Right cardiac atrium (tissue), 5 donors: Measurements from ENCODE around the gene DCXR. TPM values are rescaled to one million over a fixed set of nuclear protein-coding genes. Genes with fewer than 3 reads are reported as not detected.
A peak's percentile ranks its signal among the peaks of the same experiment; 100 is the strongest.

ENCODE experiments used
- ATAC-seq, 2 donors: fragments of 200-7000 bp; cut with Tn5 transposase; one replicate each; pipeline versions ENCODE4 v1.8.0 to v1.9.1; 2020; ENCODE audit warnings: moderate library complexity in 2 of 2, mild to moderate bottlenecking in 1 of 2
- DNase-seq, 3 donors: peaks; one replicate each; pipeline ENCODE4 v3.0.0-alpha.2; 2020
- H3K27ac ChIP-seq: one replicate; pipeline ENCODE4 v1.5.1; 2013; ENCODE audit warnings: mild to moderate bottlenecking, low read length, control low read depth, moderate library complexity
- H3K27me3 ChIP-seq: one replicate; pipeline ENCODE4 v1.6.1; 2013; ENCODE audit not compliant: control insufficient read depth, insufficient read depth
- H3K4me1 ChIP-seq: one replicate; pipeline ENCODE4 v1.6.1; 2013; ENCODE audit warnings: low read length; ENCODE audit not compliant: control insufficient read depth, insufficient read depth
- H3K4me3 ChIP-seq: one replicate; pipeline ENCODE4 v1.5.1; 2013; ENCODE audit warnings: low read length, control low read depth
- H3K9me3 ChIP-seq: one replicate; pipeline ENCODE4 v1.6.1; 2013; ENCODE audit warnings: low read length; ENCODE audit not compliant: control insufficient read depth
- WGBS: extraction: QIAGEN DNeasy Blood & Tissue Kit; methylation state at CpG from one replicate; pipeline ENCODE4 v1.1.7; 2013; 5-methylcytosine and 5-hydroxymethylcytosine counted together
- intact Hi-C, 4 donors: fragments of 100-400 bp; cut with DNase I; formaldehyde crosslinking; loops; one replicate each; pipeline versions ENCODE4 v1.11.0 to v1.14.0; 2022 to 2023
- polyA plus RNA-seq: library from polyadenylated mRNA; stranded (reverse); fragments of 200-250 nt; gene quantifications from one replicate; pipeline ENCODE4 v1.2.3, GENCODE V29; 2013
- total RNA-seq, 4 donors: library from RNA; stranded (reverse); fragmentation: NEBNext Ultra II Directional; extraction: Animal tissue kit (Norgen Biotek cat#: 25700); gene quantifications; one replicate each; pipeline ENCODE4 v1.2.1, GENCODE V29; 2021
- donor health status: healthy with polysubstance abuse.
- donor health status: DM: no; HTN: yes; CAD: no.
- donor health status: DM: no; HTN: no; CAD: no.
- donor health status: DM: no; HTN: yes; CAD: no; lungs with severe emphysema.
- donor health status: DM: yes; HTN: yes; CAD: no.

Gene DCXR
- total and polyA plus RNA-seq, 5 donors = 127 to 196 (median 174) TPM

DNA sequence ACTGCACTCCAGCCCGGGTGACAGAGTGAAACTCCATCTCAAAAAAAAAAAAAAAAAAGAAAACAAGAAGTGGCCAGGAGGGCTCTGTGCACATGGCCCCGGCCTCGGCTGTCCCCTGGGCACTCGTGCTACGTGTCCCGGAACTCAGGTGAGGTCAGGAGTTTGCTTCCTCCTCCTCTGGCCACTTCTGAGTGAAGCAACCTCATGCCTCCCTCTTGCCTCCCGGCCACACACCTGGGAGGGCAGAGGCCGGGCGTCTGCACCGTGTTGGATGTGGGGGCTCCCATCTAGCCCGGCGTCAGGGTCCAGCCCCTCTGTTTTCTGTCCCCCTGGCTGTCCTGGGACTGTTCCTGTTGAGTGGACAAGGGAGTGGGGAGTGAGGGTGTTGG lies 37.9 kb downstream of the DCXR start:
- no peak overlapping the region for H3K4me3 ChIP-seq
- ATAC-seq (no peak), DNase-seq (no peak)
- H3K27me3 ChIP-seq = no peaks in the 10 kb centered on the region
- no peaks in the 10 kb centered on the region for H3K4me1 ChIP-seq
- no peaks in the 10 kb centered on the region for H3K9me3 ChIP-seq
- intact Hi-C loops = no loop called here
- 88% methylated on average over 12 of the region's 12 CpGs for whole genome bisulfite sequencing
- H3K27ac ChIP-seq = no peak overlapping the region

- Histone ChIP-seq H3K27ac (no peak overlapping the region), H3K4me1 (no peaks in the 10 kb centered on the region), H3K27me3 (no peaks in the 10 kb centered on the region), H3K4me3 (no peak overlapping the region), H3K9me3 (no peaks in the 10 kb centered on the region)
- DNase-seq (peak in 2 of 3 donors; percentile 24 to 40), ATAC-seq (no peak)
- WGBS = 89% methylated on average over 14 of the region's 14 CpGs
- intact Hi-C loops = no loop called here
These were observed 38.6 kb downstream of the DCXR start for GRCh38 chr17:81998691-81999438.

DNA sequence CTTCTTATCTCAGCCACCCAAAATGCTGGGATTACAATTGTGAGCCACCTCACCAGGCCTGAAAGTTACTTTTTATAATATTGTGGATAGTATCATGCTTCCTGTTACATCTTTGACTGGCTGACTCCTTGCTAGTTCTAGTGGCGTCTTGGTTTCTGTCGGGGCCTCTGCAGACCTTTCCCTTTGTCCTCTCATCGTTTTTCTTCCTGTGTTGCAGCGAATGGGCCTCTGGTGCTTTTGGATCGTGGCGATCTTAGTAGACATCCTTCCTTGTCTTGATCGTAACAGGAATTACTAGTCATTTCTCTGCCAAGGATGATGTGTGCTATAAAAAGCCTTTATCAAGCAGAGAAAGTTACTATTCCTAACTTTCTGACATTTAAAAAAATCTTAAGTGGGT lies 39.3 kb downstream of the DCXR start:
- intact Hi-C loops = no loop called here
- no peak for ATAC-seq
- no peak overlapping the region for H3K4me3 ChIP-seq
- 67% methylated on average over 7 of the region's 7 CpGs for WGBS
- H3K9me3 ChIP-seq = no peaks in the 10 kb centered on the region
- DNase-seq = peak in 1 of 3 donors; percentile 3
- no peaks in the 10 kb centered on the region for H3K4me1 ChIP-seq
- H3K27ac ChIP-seq = no peak overlapping the region
- H3K27me3 ChIP-seq = no peaks in the 10 kb centered on the region

DNA sequence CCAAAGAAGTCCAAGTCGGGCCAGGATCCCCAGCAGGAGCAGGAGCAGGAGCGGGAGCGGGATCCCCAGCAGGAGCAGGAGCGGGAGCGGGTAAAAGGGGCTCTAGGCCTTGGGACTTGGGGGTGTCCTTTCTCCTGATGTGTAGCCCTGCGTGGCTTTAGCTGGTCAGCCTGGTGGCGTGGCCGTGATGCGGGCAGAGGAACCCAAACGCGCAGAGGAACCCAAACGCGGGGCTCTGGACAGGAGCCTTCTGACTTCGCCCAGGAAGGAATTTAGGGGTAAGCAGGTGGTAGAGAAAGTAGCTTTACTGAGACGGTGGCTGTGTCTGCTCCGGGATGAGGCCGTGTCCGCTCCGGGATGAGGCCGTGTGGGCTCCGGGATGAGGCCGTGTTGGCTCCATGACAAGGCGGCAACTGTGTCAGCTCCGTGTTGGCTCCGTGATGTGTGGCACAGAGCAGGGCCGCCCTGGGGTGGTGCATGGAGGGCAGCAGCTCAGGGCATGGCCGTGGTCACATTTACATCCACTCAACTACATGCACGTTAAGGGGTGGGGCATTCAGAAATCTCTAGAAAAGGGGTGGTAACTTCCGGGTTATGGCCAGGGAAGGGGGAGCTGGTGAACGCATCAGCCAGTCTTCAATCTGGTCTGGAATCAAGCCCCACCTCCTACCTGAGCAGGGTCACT lies 40.6 kb downstream of the DCXR start:
- intact Hi-C loops = no loop called here
- Histone ChIP-seq H3K27ac (no peak overlapping the region), H3K27me3 (no peaks in the 10 kb centered on the region), H3K9me3 (no peaks in the 10 kb centered on the region), H3K4me3 (no peak overlapping the region), H3K4me1 (no peaks in the 10 kb centered on the region)
- WGBS = 96% methylated on average over 30 of the region's 30 CpGs
- ATAC-seq = no peak
- peak; percentile 9 to 54 (median 39) for DNase-seq

DNA sequence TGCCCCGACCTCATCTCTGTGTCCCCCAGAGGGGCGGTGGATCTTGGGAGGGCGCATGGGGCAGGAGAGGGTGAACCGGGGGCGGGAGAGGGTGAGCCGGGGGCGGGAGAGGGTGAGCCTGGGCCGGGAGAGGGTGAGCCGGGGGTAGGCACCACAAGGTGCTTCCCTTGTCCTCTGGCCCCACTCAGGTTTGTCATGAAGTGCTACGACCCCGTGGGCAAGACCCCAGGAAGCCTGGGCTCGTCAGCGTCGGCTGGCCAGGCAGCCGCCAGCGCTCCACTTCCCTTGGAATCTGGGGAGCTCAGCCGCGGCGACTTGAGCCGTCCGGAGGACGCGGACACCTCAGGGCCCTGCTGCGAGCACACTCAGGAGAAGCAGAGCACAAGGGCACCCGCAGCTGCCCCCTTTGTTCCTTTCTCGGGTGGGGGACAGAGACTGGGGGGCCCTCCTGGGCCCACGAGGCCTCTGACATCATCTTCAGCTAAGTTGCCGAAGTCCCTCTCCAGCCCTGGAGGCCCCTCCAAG lies 41.2 kb downstream of the DCXR start:
- no peaks in the 10 kb centered on the region for H3K4me1 ChIP-seq
- ATAC-seq = no peak
- H3K4me3 ChIP-seq = no peak overlapping the region
- intact Hi-C loops = no loop called here
- no peak overlapping the region for H3K27ac ChIP-seq
- H3K9me3 ChIP-seq = no peaks in the 10 kb centered on the region
- WGBS = 93% methylated on average over 28 of the region's 28 CpGs
- H3K27me3 ChIP-seq = no peaks in the 10 kb centered on the region
- peak; percentile 11 to 58 (median 27) for DNase-seq

GRCh38 chr17:81995463-81996231 lies 41.9 kb downstream of the DCXR start:
- Histone ChIP-seq H3K27ac (no peak overlapping the region), H3K4me3 (no peak overlapping the region), H3K9me3 (no peaks in the 10 kb centered on the region), H3K27me3 (no peaks in the 10 kb centered on the region), H3K4me1 (no peaks in the 10 kb centered on the region)
- no peak for DNase-seq
- ATAC-seq = no peak
- WGBS = 94% methylated on average over 29 of the region's 29 CpGs
- intact Hi-C loops = no loop called here

GRCh38 chr17:81994593-81995462 lies 42.7 kb downstream of the DCXR start:
- Histone ChIP-seq H3K9me3 (no peaks in the 10 kb centered on the region), H3K4me3 (no peak overlapping the region), H3K4me1 (no peaks in the 10 kb centered on the region), H3K27ac (no peak overlapping the region), H3K27me3 (no peaks in the 10 kb centered on the region)
- peak in 2 of 3 donors; percentile 10 to 45 for DNase-seq
- ATAC-seq = no peak
- WGBS = 87% methylated on average over 39 of the region's 39 CpGs
- intact Hi-C loops = no loop called here

GRCh38 chr17:81993729-81994592 lies 43.5 kb downstream of the DCXR start:
- Histone ChIP-seq H3K27ac (no peak overlapping the region), H3K27me3 (no peaks in the 10 kb centered on the region), H3K4me3 (no peak overlapping the region), H3K9me3 (no peaks in the 10 kb centered on the region), H3K4me1 (no peaks in the 10 kb centered on the region)
- WGBS = 93% methylated on average over 37 of the region's 37 CpGs
- DNase-seq = peak in 2 of 3 donors; percentile 5 to 46
- intact Hi-C loops = no loop called here
- no peak for ATAC-seq

- ATAC-seq (no peak), DNase-seq (no peak)
- no peak overlapping the region for H3K27ac ChIP-seq
- no peaks in the 10 kb centered on the region for H3K27me3 ChIP-seq
- intact Hi-C loops = no loop called here
- WGBS = 78% methylated on average over 31 of the region's 31 CpGs
- H3K9me3 ChIP-seq = no peaks in the 10 kb centered on the region
- no peaks in the 10 kb centered on the region for H3K4me1 ChIP-seq
- H3K4me3 ChIP-seq = no peak overlapping the region
These were observed 45.0 kb downstream of the DCXR start for GRCh38 chr17:81992306-81993102.
